ENCODE results near the gene AQP4. TPM values are rescaled to one million over a fixed set of nuclear protein-coding genes. Genes with fewer than 3 reads are reported as not detected.

AQP4 gene
- total and polyA plus RNA-seq, 3 experiments from 2014 or later: not detected

GRCh38 chr18:26827581-26827980 is 37.9 kb downstream of the AQP4 start:
- Mint-ChIP-seq H3K27me3 (no peaks in the 10 kb centered on the region), H3K27ac (no peak overlapping the region), H3K4me1 (no peaks in the 10 kb centered on the region), H3K36me3 (peaks cover 0 to 1% (median 0%) of the 10 kb centered on the region in 3 donors), H3K4me3 (no peak overlapping the region), H3K9me3 (peaks cover 0 to 6% (median 3%) of the 10 kb centered on the region in 5 donors)
- Histone ChIP-seq H3K4me3 (ENCODE audit: low read length) (no peak overlapping the region), H3K36me3 (ENCODE audit: insufficient read depth, low read length) (no peaks in the 10 kb centered on the region), H3K27me3 (ENCODE audit: insufficient read depth, low read length, poor library complexity, severe bottlenecking) (no peaks in the 10 kb centered on the region), H3K9me3 (ENCODE audit: low read length) (no peaks in the 10 kb centered on the region), H3K4me1 (ENCODE audit: insufficient read depth, low read length) (no peaks in the 10 kb centered on the region), H3K27ac (ENCODE audit: low read depth, low read length) (no peak overlapping the region)
- no peak for DNase-seq
- ChIA-PET POLR2A (no interaction called here), CTCF (no interaction called here)

GRCh38 chr18:26826656-26827235 is 38.8 kb downstream of the AQP4 start:
- Mint-ChIP-seq H3K4me1 (no peaks in the 10 kb centered on the region), H3K9me3 (peaks cover 0 to 4% (median under 1%) of the 10 kb centered on the region in 5 donors), H3K36me3 (peaks cover 0 to 1% (median 0%) of the 10 kb centered on the region in 3 donors), H3K27me3 (no peaks in the 10 kb centered on the region), H3K4me3 (no peak overlapping the region), H3K27ac (no peak overlapping the region)
- Histone ChIP-seq H3K27me3 (ENCODE audit: insufficient read depth, low read length, poor library complexity, severe bottlenecking) (no peaks in the 10 kb centered on the region), H3K9me3 (ENCODE audit: low read length) (no peaks in the 10 kb centered on the region), H3K27ac (ENCODE audit: low read depth, low read length) (no peak overlapping the region), H3K36me3 (ENCODE audit: insufficient read depth, low read length) (no peaks in the 10 kb centered on the region), H3K4me3 (ENCODE audit: low read length) (no peak overlapping the region), H3K4me1 (ENCODE audit: insufficient read depth, low read length) (no peaks in the 10 kb centered on the region)
- no peak for DNase-seq
- ChIA-PET POLR2A (no interaction called here), CTCF (no interaction called here)

GRCh38 chr18:26821181-26821580 is 44.3 kb downstream of the AQP4 start:
- DNase-seq: no peak
- H3K4me3 ChIP-seq (ENCODE audit: low read length): no peak overlapping the region
- H3K27ac ChIP-seq (ENCODE audit: low read depth, low read length): no peak overlapping the region
- Mint-ChIP-seq H3K27me3 (no peaks in the 10 kb centered on the region), H3K36me3 (no peaks in the 10 kb centered on the region), H3K9me3 (peaks cover 16 to 24% (median 20%) of the 10 kb centered on the region in 5 donors), H3K4me3 (no peak overlapping the region), H3K4me1 (no peaks in the 10 kb centered on the region), H3K27ac (no peak overlapping the region)
- ChIA-PET CTCF (no interaction called here), POLR2A (no interaction called here)
- H3K9me3 ChIP-seq (ENCODE audit: low read length): no peaks in the 10 kb centered on the region
- H3K36me3 ChIP-seq (ENCODE audit: insufficient read depth, low read length): no peaks in the 10 kb centered on the region
- H3K4me1 ChIP-seq (ENCODE audit: insufficient read depth, low read length): no peaks in the 10 kb centered on the region
- H3K27me3 ChIP-seq (ENCODE audit: insufficient read depth, low read length, poor library complexity, severe bottlenecking): no peaks in the 10 kb centered on the region

- H3K4me3 Mint-ChIP-seq: no peak overlapping the region
These were observed 46.5 kb downstream of the AQP4 start for GRCh38 chr18:26819046-26819445.

GRCh38 chr18:26818461-26818860 is 47.0 kb downstream of the AQP4 start:
- H3K9me3 Mint-ChIP-seq: peaks cover 16 to 27% (median 20%) of the 10 kb centered on the region in 5 donors
- no peak overlapping the region for H3K27ac Mint-ChIP-seq
- Histone ChIP-seq H3K36me3 (ENCODE audit: insufficient read depth, low read length) (no peaks in the 10 kb centered on the region), H3K27ac (ENCODE audit: low read depth, low read length) (no peak overlapping the region), H3K4me3 (ENCODE audit: low read length) (no peak overlapping the region), H3K27me3 (ENCODE audit: insufficient read depth, low read length, poor library complexity, severe bottlenecking) (no peaks in the 10 kb centered on the region), H3K9me3 (ENCODE audit: low read length) (no peaks in the 10 kb centered on the region), H3K4me1 (ENCODE audit: insufficient read depth, low read length) (no peaks in the 10 kb centered on the region)
- no peak for DNase-seq
- ChIA-PET CTCF (no interaction called here), POLR2A (no interaction called here)
- H3K36me3 Mint-ChIP-seq: no peaks in the 10 kb centered on the region
- no peaks in the 10 kb centered on the region for H3K4me1 Mint-ChIP-seq
- no peak overlapping the region for H3K4me3 Mint-ChIP-seq
- no peaks in the 10 kb centered on the region for H3K27me3 Mint-ChIP-seq

More at GRCh38 chr18:26819046-26819445, 46.5 kb downstream of the AQP4 start:
- no peak overlapping the region for H3K4me3 ChIP-seq (ENCODE audit: low read length)
- no peaks in the 10 kb centered on the region for H3K27me3 ChIP-seq (ENCODE audit: insufficient read depth, low read length, poor library complexity, severe bottlenecking)
- H3K4me1 Mint-ChIP-seq: no peaks in the 10 kb centered on the region
- no peaks in the 10 kb centered on the region for H3K9me3 ChIP-seq (ENCODE audit: low read length)
- no peaks in the 10 kb centered on the region for H3K36me3 Mint-ChIP-seq
- H3K27ac ChIP-seq (ENCODE audit: low read depth, low read length): no peak overlapping the region
- POLR2A ChIA-PET: no interaction called here
- no peak overlapping the region for H3K27ac Mint-ChIP-seq
- H3K4me1 ChIP-seq (ENCODE audit: insufficient read depth, low read length): no peaks in the 10 kb centered on the region
- no peaks in the 10 kb centered on the region for H3K27me3 Mint-ChIP-seq
- H3K9me3 Mint-ChIP-seq: peaks cover 16 to 27% (median 20%) of the 10 kb centered on the region in 5 donors
- no peaks in the 10 kb centered on the region for H3K36me3 ChIP-seq (ENCODE audit: insufficient read depth, low read length)
- CTCF ChIA-PET: no interaction called here
- no peak for DNase-seq

GRCh38 chr18:26813043-26813442 is 52.5 kb downstream of the AQP4 start:
- H3K27ac Mint-ChIP-seq: no peak overlapping the region
- no peaks in the 10 kb centered on the region for H3K27me3 ChIP-seq (ENCODE audit: insufficient read depth, low read length, poor library complexity, severe bottlenecking)
- no peak overlapping the region for H3K27ac ChIP-seq (ENCODE audit: low read depth, low read length)
- peaks cover 0 to 3% of the 10 kb centered on the region in 2 donors for H3K27me3 Mint-ChIP-seq
- no peak overlapping the region for H3K4me3 ChIP-seq (ENCODE audit: low read length)
- no peak for DNase-seq
- ChIA-PET POLR2A (interaction anchor here (0.6 kb wide), 1 partner anchor 19 kb away, joined by 3 read pairs; no protein-coding TSS in a partner anchor), CTCF (no interaction called here)
- H3K4me1 Mint-ChIP-seq: no peaks in the 10 kb centered on the region
- no peaks in the 10 kb centered on the region for H3K36me3 Mint-ChIP-seq
- no peaks in the 10 kb centered on the region for H3K36me3 ChIP-seq (ENCODE audit: insufficient read depth, low read length)
- H3K4me1 ChIP-seq (ENCODE audit: insufficient read depth, low read length): no peaks in the 10 kb centered on the region
- no peaks in the 10 kb centered on the region for H3K9me3 ChIP-seq (ENCODE audit: low read length)
- no peak overlapping the region for H3K4me3 Mint-ChIP-seq
- peaks cover 7 to 15% (median 8%) of the 10 kb centered on the region in 5 donors for H3K9me3 Mint-ChIP-seq

- no peaks in the 10 kb centered on the region for H3K9me3 ChIP-seq (ENCODE audit: low read length)
- H3K27me3 ChIP-seq (ENCODE audit: insufficient read depth, low read length, poor library complexity, severe bottlenecking): no peaks in the 10 kb centered on the region
- POLR2A ChIA-PET: interaction anchor here (0.6 kb wide), 1 partner anchor 20 kb away, joined by 3 read pairs; no protein-coding TSS in a partner anchor
- no peak overlapping the region for H3K4me3 ChIP-seq (ENCODE audit: low read length)
- H3K4me1 ChIP-seq (ENCODE audit: insufficient read depth, low read length): no peaks in the 10 kb centered on the region
- peaks cover 5 to 11% (median 7%) of the 10 kb centered on the region in 5 donors for H3K9me3 Mint-ChIP-seq
- no peak overlapping the region for H3K27ac Mint-ChIP-seq
- no peaks in the 10 kb centered on the region for H3K36me3 ChIP-seq (ENCODE audit: insufficient read depth, low read length)
- H3K27me3 Mint-ChIP-seq: peaks cover 0 to 3% of the 10 kb centered on the region in 2 donors
- DNase-seq: no peak
- CTCF ChIA-PET: no interaction called here
- H3K4me1 Mint-ChIP-seq: no peaks in the 10 kb centered on the region
- H3K27ac ChIP-seq (ENCODE audit: low read depth, low read length): no peak overlapping the region
- H3K36me3 Mint-ChIP-seq: no peaks in the 10 kb centered on the region
- H3K4me3 Mint-ChIP-seq: no peak overlapping the region
These were observed 53.0 kb downstream of the AQP4 start for GRCh38 chr18:26812462-26812861.

- ChIA-PET CTCF (no interaction called here), POLR2A (no interaction called here)
- peaks cover 0 to 3% of the 10 kb centered on the region in 2 donors for H3K27me3 Mint-ChIP-seq
- no peak for DNase-seq
- Histone ChIP-seq H3K27me3 (ENCODE audit: insufficient read depth, low read length, poor library complexity, severe bottlenecking) (no peaks in the 10 kb centered on the region), H3K9me3 (ENCODE audit: low read length) (no peaks in the 10 kb centered on the region), H3K4me3 (ENCODE audit: low read length) (no peak overlapping the region), H3K36me3 (ENCODE audit: insufficient read depth, low read length) (no peaks in the 10 kb centered on the region), H3K4me1 (ENCODE audit: insufficient read depth, low read length) (no peaks in the 10 kb centered on the region), H3K27ac (ENCODE audit: low read depth, low read length) (no peak overlapping the region)
- no peak overlapping the region for H3K27ac Mint-ChIP-seq
- H3K9me3 Mint-ChIP-seq: peaks cover 0 to 9% (median 3%) of the 10 kb centered on the region in 5 donors
- no peak overlapping the region for H3K4me3 Mint-ChIP-seq
- no peaks in the 10 kb centered on the region for H3K36me3 Mint-ChIP-seq
- no peaks in the 10 kb centered on the region for H3K4me1 Mint-ChIP-seq
These were observed 56.2 kb downstream of the AQP4 start for GRCh38 chr18:26809346-26809745.

Data from CD8-positive, alpha-beta memory T cell (primary cell).